Panc1 (cell line): ENCODE results near the gene PLBD2. TPM values are rescaled to one million over a fixed set of nuclear protein-coding genes. Genes with fewer than 3 reads are reported as not detected.

Experiments
- ATAC-seq: fragments of 200-7000 bp; cut with Tn5 transposase; 2 replicates; pipeline ENCODE4 v1.9.1; 2020; ENCODE audit warnings: mild to moderate bottlenecking, moderate library complexity
- BruUV-seq: library from RNA; stranded (reverse); fragments of 400-500 nt; replicated peaks from 2 replicates; lab custom pipeline; 2021; lab: Mats Ljungman, UMichigan
- CTCF ChIA-PET: fragments of 300-600 bp; sonication (Branson Sonifier 250); formaldehyde crosslinking; loops from one replicate; lab custom pipeline; 2022; ENCODE audit warnings: antibody characterized with exemption; lab: Charles Lee
- POLR2A ChIA-PET: fragments of 300-600 bp; sonication (Branson Sonifier 250); formaldehyde crosslinking; loops from one replicate; lab custom pipeline; 2022; ENCODE audit warnings: antibody characterized with exemption; lab: Charles Lee
- DNase-seq: peaks from one replicate; pipeline ENCODE4 v3.0.0-alpha.2; 2010; ENCODE audit warnings: low read depth, low spot score
- H3K27ac ChIP-seq: 2 replicates; pipeline ENCODE4 v1.5.1; 2011; ENCODE audit warnings: mild to moderate bottlenecking, low read length, inconsistent platforms
- H3K27me3 ChIP-seq: fragments of 200-500 bp; sonication (Bioruptor generic); 2 replicates; pipeline ENCODE4 v1.6.0; 2014; ENCODE audit warnings: low read length, inconsistent platforms; ENCODE audit not compliant: control insufficient read depth, insufficient read depth
- H3K36me3 ChIP-seq: fragments of 200-500 bp; sonication (Bioruptor generic); 2 replicates; pipeline ENCODE4 v1.5.1; 2014; ENCODE audit warnings: inconsistent platforms, mild to moderate bottlenecking, low read length, moderate library complexity; ENCODE audit not compliant: control insufficient read depth, insufficient read depth
- H3K4me1 ChIP-seq: 2 replicates; pipeline ENCODE4 v1.5.1; 2011; ENCODE audit warnings: inconsistent platforms, mild to moderate bottlenecking, low read length, moderate library complexity; ENCODE audit not compliant: control insufficient read depth, insufficient read depth
- H3K4me3 ChIP-seq, 2 experiments: 2 replicates each; pipeline ENCODE4 v1.5.1; 2011 to 2012; ENCODE audit warnings: low read depth in 2 of 2, low read length in 2 of 2, mild to moderate bottlenecking in 2 of 2, inconsistent platforms in 1 of 2, moderate library complexity in 1 of 2
- H3K9me3 ChIP-seq: fragments of 200-500 bp; sonication (Bioruptor generic); 2 replicates; pipeline ENCODE4 v1.5.1; 2014; ENCODE audit warnings: low read depth, mild to moderate bottlenecking, inconsistent platforms, low read length, moderate library complexity; ENCODE audit not compliant: control insufficient read depth, insufficient read depth
- CTCF ChIP-seq: fragments of 450-650 bp; IDR thresholded peaks from 2 replicates; pipeline ENCODE4 v1.5.1; 2017; ENCODE audit warnings: mild to moderate bottlenecking
- POLR2AphosphoS5 ChIP-seq: IDR thresholded peaks from 2 replicates; pipeline ENCODE4 v1.6.1; 2012; ENCODE audit warnings: mild to moderate bottlenecking, low read depth, low read length, moderate library complexity
- REST ChIP-seq, 2 experiments: IDR thresholded peaks; 2 replicates each; pipeline ENCODE4 v1.6.1; 2011 to 2012; ENCODE audit warnings: low read depth in 2 of 2, control low read depth in 1 of 2, low read length in 1 of 2, mild to moderate bottlenecking in 1 of 2, moderate library complexity in 1 of 2; ENCODE audit not compliant: insufficient read depth in 1 of 2
- SIN3A ChIP-seq: IDR thresholded peaks from 2 replicates; pipeline ENCODE4 v1.6.1; 2012; ENCODE audit warnings: low read depth, mild to moderate bottlenecking, low read length, moderate library complexity, borderline replicate concordance; ENCODE audit not compliant: insufficient read depth
- TCF7L2 ChIP-seq: IDR thresholded peaks from 2 replicates; pipeline ENCODE4 v1.6.1; 2011; ENCODE audit warnings: mild to moderate bottlenecking, low read depth, low read length, inconsistent platforms
- in situ Hi-C: cut with HindIII; loops from 2 replicates; pipeline ENCODE4 v1.10.0; 2016; ENCODE audit warnings: low sequenced_read_pairs, low pct_unique_long_range_greater_than_20kb
- intact Hi-C: fragments of 100-400 bp; cut with micrococcal nuclease; formaldehyde crosslinking; loops from one replicate; pipeline ENCODE4 v1.10.0; 2022; ENCODE audit not compliant: unreplicated experiment
- total RNA-seq: library from RNA; stranded (reverse); gene quantifications from one replicate; pipeline ENCODE4 v1.2.1, GENCODE V29; 2021; ENCODE audit not compliant: unreplicated experiment

Gene PLBD2
- total RNA-seq, 1 experiment from 2014 or later = 69.7 TPM

GRCh38 chr12:113329791-113330417 is 28.5 kb upstream of the PLBD2 start:
- peaks cover 10% of the 10 kb centered on the region; the same call in 1 of the 2 replicates for H3K4me1 ChIP-seq
- BruUV-seq = no TSS peak
- no peak overlapping the region for H3K27ac ChIP-seq
- CTCF ChIA-PET = no interaction called here
- no peaks in the 10 kb centered on the region; the same call in 1 of the 2 replicates for H3K36me3 ChIP-seq
- TF ChIP-seq SIN3A (no peak), POLR2AphosphoS5 (no peak), REST (IDR thresholded peaks at IDR 0.05; ENCODE audit: insufficient read depth in 1 of 2, low read depth in 2 of 2, low read length in 1 of 2) (no peak), TCF7L2 (no peak), CTCF (no peak)
- DNase-seq (no peak), ATAC-seq (no peak)
- H3K9me3 ChIP-seq = no peaks in the 10 kb centered on the region
- intact Hi-C loops = no loop called here
- H3K4me3 ChIP-seq = no peak overlapping the region
- in situ Hi-C loops = no loop called here
- H3K27me3 ChIP-seq = no peaks in the 10 kb centered on the region
- POLR2A ChIA-PET = no interaction called here

- DNase-seq = no peak
- BruUV-seq = no TSS peak
- H3K27ac ChIP-seq = no peak overlapping the region
- ChIA-PET POLR2A (no interaction called here), CTCF (no interaction called here)
- in situ Hi-C loops = no loop called here
- no peak overlapping the region for H3K4me3 ChIP-seq
- intact Hi-C loops = no loop called here
- TF ChIP-seq TCF7L2 (no peak), CTCF (no peak), POLR2AphosphoS5 (no peak), SIN3A (no peak), REST (IDR thresholded peaks at IDR 0.05; ENCODE audit: insufficient read depth in 1 of 2, low read depth in 2 of 2, low read length in 1 of 2) (no peak)
- peaks cover 10% of the 10 kb centered on the region; the same call in 1 of the 2 replicates for H3K4me1 ChIP-seq
- H3K27me3 ChIP-seq = no peaks in the 10 kb centered on the region
- ATAC-seq = no peak
- no peaks in the 10 kb centered on the region for H3K9me3 ChIP-seq
- H3K36me3 ChIP-seq = no peaks in the 10 kb centered on the region; the same call in 1 of the 2 replicates
Measured at GRCh38 chr12:113330505-113330904, 27.9 kb upstream of the PLBD2 start.
